Right hindlimb (tissue), 1 donor: ENCODE results near the gene MADD.

Experiments
- DNase-seq: peaks from one replicate; pipeline ENCODE4 v3.0.0-alpha.2; 2018

MADD gene

DNA sequence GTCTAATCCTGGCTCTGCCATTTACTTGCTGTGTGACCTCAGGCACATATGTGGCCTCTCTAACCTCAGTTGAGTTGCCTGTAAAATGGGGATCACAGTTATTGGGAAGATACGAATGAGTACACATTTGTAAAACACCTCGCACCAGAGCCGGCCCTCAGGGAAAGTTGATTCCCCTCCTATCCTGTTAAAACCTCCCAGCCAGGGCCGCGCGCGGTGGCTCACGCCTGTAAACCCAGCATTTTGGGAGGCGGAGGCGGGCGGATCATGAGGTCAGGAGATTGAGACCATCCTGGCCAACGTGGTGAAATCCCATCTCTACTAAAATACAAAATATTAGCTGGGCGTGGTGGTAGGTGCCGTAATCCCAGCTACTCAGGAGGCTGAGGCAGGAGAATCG lies 90.4 kb downstream of the MADD start:
- DNase-seq: no peak

DNA sequence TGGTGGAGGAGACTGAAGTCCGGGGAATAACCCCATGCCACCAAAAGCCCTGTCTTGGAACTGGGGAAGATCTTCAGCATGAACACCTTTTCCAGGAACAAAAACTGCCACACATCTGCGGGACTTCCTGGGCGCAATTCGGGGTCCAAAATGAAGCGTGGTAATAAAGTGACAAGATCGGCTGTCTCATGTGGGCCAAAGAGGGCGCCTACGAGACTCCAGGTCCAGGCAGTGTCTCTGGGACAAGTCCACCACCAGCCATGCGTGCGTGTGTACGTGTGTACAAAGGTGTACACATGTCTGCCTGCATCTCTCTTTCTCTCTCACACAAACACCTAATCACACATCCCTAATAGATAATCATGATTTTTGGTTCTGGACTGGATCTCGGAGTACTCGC lies 91.5 kb downstream of the MADD start:
- no peak for DNase-seq

DNA sequence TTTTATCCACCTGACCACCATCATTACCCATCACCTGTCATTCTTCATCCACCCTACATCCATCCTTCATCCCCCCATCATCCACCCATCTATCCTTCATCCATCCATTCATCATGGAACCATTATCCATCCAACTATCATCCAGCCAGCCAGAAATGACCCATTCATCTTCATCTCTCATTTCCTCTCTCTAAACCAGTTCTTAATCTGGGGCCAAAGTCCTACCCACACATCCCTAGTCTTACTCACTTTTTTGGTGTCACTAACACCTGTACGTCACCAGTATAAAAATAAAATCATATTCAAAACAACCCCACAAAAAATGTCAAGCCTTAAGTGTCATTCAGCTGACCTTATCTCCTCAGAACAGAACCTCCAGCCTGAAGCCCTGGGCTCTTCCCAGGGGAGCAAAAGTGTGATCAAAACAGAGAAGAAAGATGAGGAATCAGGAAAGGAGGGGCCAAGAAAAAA lies 96.1 kb downstream of the MADD start:
- no peak for DNase-seq

DNA sequence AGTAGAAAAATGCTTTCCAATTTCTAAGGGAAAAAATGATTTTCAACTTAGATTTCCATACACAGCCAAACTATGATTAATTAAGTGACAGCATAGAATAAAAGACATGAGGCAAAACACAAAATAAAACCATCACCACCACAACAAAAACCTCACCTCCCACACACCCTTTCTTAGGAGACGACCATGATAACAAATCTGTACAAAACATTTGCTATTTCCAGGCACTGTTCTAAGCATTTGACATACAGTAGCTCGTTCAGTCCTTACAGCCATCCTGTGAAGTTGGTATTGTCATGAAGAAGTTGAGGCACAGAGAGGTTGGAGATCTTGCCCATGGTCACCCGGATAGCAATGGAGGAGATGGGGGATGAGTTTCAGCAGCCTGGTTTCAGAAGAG lies 99.7 kb downstream of the MADD start:
- peak; percentile 3 for DNase-seq

DNA sequence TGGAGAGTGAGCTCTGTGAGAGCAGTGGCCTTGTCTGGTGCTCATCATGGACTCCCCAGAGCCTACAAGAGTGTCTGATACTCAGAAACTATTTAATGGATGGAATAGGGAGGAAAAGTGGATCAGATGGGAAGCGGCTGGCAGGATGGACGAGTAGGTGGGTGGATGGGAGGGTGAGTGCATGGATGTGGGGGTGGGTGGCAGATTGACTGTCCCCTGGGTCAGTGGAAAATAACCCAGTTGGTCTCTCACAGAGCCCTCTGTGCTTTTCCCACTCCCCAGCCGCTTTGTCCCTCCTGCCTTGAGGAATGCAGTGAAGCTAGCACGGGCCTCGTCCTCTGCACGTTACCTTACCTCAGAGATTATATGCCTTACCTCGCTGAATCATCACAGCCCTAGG lies 102.5 kb downstream of the MADD start:
- DNase-seq: no peak

DNA sequence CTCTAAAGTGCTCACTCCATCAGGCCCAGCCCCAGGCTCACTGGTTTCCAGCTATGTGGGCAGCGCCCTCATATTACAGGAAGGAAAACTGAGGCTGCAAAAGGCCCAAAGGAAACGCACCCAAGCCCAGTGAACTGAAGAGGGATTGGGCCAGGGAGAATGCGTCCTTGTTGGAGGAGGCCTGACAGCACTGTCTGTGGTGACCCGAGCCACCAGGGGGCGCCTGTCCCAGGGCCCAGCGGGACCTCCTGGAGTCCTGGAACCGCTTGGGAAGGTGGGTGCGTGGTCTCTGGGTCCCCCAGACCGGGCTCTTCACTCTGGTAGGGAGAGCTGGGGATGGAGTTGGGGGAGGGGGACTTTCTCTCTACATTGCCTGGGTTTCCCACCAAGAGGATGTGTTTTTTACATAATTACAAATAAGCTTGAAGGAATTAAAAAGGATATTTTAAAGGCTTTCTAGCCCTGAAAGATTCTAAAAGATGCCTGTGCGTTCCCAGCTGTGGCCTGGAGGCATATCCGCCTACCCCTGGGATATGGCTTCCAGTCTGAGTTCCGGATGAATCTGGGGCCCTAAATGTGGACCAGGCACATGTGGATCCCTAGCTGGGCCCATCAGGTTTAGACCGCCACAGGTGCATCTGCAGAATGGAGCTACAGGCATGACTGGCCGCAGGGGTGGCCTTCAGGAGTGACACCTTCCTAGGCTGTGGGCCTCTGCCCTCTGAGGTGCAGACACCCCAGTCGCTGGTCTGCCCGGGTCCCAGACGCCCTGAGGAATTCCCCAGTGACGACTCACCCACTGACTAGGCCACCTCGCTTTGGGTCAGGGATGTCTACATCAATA lies 104.2 kb downstream of the MADD start:
- peak; percentile 79 for DNase-seq

DNA sequence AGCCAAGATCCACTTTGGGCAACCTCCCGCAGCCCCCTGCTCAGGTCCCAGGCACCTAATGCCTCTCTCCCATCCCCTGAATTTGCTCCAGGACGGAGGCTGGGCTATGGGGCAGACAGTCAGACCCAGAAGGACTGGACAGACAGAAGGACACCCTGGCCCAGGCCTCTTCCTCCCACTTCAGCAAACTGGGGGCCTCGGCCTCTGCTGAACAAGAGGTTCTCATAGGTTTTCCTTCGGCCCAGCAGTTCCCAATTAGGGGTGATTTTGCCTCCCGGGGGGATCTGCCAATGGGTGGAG lies 104.7 kb downstream of the MADD start:
- DNase-seq: no peak

DNA sequence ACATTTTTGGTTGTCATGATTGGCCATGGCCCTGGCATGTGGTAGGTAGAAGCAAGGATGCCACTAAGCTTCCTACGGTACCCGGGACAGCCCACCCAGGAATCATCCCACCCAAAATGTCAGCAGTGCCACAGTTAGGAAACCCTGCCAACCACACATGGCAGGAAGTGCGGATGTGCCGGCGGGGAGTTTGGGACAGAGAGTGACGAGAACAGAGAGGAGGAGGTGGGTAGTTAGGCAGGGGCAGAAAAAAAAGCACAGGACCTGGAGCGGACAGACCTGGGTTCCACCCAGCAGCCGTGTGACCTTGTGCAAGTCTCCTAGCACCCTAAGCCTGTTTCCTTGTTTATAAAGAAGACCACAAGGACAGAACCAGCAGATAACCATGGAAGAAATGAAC lies 105.1 kb downstream of the MADD start:
- no peak for DNase-seq

DNA sequence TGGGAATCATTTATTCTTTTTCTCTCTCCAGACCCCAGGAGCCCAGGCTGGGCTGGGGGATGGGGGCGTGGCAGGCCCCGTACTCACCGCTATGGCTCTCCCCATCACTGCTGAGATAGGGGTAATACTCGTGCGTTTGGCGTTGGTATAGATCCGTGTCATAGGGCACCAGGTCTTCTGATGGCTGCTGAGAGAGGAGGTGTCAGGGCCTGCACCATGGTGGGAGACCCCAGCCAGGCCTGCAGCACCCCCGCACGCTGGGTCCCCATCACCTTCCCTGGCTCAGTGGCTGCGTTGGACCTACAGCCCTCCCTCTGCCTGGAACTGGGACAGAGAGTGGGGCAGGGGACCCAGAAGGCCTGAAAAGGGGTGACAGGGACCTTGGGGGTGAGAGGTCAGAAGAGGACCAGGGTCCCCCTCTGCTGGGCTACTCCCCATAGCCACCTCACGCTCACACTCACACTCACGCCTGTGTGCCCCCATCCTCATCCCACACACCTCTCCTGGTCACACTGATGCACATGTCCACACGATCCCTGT lies 105.7 kb downstream of the MADD start:
- DNase-seq: no peak

DNA sequence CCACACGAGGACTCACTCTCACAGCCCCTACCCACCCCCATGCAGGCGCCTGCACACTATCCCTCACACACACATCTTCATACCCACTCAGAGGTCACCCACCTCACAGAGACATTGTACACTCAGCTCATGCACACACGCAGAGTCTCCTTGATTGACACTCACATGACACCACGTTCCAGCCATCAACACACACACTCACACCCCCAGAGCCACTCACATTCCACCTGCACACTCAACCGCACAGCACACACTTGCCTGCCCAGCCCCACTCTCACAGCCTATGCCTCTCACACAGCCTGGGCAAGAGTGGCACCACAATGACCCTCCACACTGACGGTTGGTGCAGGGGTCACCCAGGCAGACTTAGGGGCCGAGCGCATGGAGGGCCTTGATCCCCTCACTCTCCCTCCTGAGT lies 106.2 kb downstream of the MADD start:
- no peak for DNase-seq

DNA sequence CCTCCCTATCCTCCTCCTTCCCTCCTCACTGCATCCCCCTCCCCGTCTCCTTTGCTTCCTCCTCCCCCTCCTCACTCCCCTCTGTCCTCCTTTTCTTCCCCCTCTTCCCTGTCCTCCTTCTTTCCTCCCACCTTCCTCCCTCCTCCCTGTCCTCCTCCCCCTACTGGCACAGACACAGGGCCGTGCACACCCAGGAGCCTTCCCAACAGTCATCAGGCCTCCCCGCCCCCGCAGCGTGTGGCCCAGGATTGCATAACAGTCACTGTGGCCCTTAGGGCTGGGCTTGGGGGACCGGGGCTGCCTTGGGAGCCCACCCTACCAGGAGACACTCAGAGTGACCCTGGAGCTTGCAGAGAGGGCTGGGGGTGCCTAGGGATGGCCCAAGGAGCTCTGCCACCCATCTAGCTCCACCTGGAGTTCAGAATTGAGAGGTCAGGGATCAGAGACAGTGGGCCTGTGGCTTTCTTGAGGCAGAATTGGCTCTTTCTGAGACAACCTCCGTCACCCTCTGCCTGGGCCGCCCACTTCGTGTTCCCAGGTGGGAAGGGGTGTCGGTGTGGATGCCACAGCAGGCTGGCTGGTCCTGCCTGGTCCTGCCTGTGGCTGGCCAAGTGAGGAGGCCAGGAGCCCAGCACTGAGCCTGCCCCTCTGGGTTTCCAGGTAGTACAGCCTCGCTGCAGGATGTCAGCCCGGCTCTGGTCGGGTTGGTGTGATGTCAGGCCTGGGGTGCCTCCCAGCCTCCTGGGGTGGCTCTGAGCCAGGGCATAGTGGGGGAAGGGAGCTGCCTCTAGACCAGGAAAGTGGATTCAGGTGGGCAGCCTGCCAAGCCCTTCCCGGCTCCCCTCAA lies 106.8 kb downstream of the MADD start:
- DNase-seq: peak; percentile 17

DNA sequence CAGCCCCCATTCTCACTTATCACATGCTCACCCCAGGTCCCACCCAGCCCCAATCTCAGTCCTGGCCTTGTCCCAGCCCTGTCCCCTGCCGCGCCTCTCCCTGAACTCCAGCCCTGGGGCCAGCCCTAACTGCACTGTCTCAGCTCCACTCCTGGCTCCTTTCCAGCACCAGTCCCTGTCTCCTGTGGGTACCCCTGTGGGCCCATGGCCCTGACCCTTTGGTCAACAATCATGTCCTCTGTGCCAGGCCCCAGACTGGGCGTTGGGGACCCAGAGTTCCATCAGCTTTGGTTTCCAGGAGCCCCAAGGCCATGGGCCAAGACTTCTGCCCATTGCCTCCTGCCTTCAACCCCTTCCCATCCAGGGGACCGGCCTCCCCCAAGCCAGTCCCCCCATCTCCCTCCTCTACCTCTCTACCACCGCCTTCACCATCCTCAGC lies 107.7 kb downstream of the MADD start:
- no peak for DNase-seq

DNA sequence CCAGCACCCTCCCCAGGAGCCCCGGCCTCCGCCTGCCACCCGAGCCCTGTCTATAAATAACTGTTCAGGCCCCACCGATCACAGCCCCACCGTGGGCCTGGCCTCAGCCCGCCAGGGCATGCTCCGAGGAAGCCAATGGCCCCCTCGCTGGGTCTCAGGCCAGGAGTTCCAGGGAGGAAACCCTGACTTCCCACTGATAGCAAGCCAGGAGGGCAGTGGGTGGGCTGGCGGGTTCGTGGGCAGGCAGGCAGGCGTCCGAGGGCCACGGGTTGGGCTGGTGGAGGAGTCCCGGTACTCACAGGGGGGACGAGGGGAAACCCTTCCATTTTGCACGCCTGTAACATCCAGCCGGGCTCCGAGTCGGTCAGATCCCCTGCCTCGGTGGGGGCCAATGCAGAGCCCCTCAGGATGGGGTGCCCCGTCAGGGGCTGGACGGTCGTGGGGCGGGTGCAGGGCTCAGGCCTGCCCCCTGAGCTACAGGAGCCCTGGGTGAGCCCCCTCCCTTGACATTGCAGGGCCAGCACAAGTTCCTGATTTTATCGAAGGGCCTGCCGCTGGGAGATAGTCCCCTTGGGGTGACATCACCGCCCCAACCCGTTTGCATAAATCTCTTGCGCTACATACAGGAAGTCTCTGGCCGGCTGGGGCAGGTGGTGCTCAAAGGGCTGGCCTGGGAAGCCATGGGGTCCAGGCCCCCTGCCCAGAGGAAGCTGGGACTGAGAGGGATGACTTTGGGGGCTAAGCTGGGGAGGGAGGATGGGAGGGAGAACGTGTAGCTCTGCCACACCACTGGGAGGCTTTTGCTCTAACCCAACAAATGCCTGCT lies 108.3 kb downstream of the MADD start, which contains the start of gene SPI1:
SPI1 (minus strand) TSS at position 538 of the 826 bp plus-strand sequence; CDS start at position 344, 194 bp downstream.
- DNase-seq: no peak

DNA sequence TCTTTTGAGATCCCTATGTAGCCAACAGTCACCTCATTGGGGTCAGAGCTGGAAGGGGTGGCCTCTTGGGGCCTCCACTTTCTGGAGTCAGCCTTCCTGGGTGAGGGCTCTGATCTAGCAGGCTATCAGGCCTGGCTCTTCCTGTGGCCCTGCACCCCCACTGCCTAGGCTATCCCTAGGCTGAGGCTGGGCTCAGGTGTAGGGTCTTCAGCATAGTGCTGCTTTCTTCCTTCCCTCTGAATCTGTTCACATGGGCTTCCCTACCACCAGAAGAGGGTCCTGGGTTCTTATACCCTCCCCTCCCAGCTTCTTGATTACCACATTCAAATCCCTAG lies 108.9 kb downstream of the MADD start:
- DNase-seq: no peak

DNA sequence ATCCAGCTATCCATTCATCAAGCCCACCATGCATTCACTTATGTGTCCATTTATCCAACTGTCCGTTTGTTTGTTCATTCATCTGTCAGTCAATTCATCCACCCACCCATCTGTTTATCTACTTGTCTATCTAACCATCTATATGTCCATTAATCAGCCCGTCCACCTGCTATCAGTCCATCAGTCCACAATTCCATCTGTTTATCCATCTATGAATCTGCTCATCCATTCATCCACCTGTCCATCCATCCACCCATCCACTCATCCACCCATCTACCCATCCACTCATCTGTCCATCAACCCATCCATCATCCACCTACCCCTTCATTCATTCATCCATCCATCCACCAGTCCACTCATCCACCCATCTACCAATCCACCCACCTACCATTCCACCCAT lies 109.4 kb downstream of the MADD start:
- DNase-seq: no peak
